DMS53 treated with DMSO at 0.1 percent for 48 hours (cell line): ENCODE data around the gene LCMT1.
"Not testable (repeated sequence)": the region's sequence is repeated elsewhere in the genome, so short reads cannot be mapped to it uniquely, and the experiment has no call there.

Source experiments
- DNase-seq: peaks from one replicate; lab custom pipeline; 2025; ENCODE audit not compliant: unreplicated experiment; lab: John Stamatoyannopoulos, UW

Gene LCMT1

GRCh38 chr16:25141648-25142047 lies 30.1 kb downstream of the LCMT1 start:
- no peak for DNase-seq

GRCh38 chr16:25143928-25144327 lies 32.4 kb downstream of the LCMT1 start:
- DNase-seq, result no peak

DNA sequence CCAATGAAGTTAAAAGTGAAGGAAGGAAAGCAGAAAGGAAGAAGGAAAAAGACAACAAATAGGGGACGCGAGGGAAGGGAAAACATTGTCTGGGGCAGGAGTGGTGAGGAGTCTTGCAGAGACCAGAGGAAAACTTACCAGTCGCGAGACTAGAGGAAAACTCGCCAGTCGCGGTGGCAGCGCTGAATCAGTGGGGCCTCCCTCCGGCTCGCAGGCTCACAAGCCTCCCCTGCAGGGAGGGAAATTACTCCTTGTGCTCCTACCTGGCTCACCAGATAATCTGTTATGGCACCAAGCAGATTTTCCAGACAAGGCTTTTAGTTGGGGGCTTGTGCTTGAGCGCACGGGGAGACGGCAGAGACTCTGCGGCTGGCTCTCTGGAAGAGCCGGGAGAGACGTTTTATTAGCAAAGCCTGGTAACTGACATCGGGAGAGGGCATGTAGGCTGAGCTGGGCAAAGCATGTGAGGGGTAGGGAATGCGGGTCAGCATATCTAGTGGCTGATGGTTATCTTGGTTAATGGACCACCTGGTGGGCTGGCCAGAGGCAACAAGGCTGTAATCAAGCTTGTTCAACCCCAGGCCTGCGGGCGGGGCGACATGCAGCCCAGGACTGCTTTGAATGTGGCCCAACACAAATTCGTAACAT lies 37.1 kb downstream of the LCMT1 start:
- no peak for DNase-seq

- no peak for DNase-seq
Measured at GRCh38 chr16:25151996-25152395, 40.5 kb downstream of the LCMT1 start.

DNA sequence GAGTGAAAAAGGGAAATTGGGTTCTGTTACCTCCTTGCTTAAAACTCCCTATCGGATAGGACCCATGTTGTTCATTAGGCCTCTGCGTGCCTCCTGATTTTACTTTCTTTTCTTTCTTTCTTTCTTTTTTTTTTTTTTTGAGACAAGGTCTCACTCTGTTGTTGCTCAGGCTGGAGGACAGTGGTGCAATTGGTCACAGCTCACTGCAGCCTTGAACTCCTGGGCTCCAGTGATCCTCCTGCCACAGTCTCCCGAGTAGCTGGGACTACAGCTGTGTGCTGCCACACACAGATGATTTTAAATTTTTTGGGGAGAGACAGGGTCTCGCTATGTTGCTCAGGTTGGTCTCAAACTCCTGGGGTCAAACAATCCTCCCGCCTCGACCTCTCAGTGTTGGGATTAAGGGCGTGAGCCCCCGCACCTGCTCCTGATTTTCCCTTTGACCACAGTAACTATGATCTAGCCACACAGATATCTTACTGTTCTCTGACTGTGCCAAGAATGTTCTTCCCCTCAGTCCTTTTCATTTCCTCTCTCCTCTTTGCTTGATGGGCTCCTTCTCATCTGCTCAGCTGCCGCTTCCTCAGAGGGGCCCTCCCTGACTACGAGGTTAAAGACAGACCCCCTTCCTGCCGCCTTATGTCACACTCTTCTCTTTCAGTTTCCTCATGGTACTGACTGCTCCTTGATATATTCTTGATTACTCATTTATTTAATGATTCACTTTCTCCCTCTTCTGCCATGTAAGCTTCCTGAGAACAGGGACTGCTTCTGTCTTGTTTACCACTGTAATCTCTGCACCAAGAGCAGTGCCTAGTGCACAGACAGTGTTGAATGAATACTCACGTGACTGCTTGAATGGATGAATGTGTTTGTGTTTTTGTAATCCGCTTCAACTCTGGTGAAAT lies 44.3 kb downstream of the LCMT1 start:
- no peak for DNase-seq

DNA sequence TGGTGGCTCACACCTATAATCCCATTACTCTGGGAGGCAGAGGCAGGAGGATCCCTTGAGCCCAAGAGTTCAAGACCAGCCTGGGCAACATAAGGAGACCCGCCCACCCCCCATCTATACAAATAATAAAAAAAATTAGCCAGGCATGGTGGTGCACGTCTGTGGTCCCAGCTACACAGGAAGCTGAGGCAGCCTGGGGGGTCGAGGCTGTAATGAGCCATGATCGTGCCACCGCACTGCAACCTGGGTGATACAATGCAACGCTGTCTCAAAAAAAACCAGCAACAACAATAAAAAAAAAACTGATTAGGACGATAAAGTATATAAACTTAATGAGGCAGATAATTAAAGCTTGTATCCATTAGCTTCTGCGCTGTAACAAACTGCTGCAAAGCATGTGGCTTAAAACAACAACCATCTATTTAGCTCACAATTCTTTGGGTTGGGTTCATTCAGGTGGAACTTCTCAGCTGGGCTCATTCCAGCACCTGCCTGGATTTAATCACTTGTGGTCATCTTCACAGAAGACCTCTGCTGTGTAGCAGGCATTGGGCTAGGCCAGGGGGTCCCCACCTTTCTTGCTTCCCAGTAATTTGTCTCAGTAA lies 45.8 kb downstream of the LCMT1 start:
- DNase-seq, result no peak

GRCh38 chr16:25158401-25158800 lies 46.9 kb downstream of the LCMT1 start:
- DNase-seq, result no peak

- DNase-seq, result no peak
Measured at GRCh38 chr16:25161753-25162367, 50.3 kb downstream of the LCMT1 start.

DNA sequence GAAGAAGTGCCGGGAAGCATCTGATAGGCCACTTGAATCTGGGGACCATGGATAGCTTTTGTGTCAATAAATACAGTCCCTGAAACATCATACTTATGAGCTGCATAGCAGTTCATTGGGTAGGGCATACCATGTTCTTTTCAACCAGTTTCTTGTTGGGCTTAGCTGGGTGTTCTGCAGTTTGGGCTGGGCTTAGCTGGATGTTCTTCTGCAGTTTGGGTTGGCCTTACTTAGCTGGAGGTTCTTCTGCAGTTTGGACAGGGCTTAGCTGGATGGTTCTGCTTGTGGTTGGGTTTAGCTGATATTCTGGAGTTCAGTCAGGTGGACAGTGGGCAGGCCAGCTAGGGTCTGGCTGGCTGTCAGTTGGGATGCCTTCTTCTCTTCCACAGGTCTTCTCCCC lies 52.1 kb downstream of the LCMT1 start:
- no peak for DNase-seq

DNA sequence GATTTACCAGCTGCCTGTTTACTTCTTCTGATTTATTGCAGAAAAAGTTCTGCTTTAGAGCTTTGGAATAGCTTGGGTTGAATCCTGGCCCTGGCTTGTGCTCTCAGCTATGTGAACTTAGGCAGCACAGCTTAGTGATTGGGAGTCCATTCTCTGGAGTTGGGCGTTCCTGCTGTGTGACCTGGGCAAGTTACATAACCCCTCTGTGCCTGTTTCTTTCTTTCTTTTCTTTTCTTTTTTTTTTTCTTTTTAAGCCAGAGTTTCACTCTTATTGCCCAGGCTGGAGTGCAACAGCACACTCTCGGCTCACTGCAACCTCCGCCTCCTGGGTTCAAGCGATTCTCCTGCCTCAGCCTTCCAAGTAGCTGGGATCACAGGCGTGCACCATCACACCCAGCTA lies 53.7 kb downstream of the LCMT1 start:
- no peak for DNase-seq

DNA sequence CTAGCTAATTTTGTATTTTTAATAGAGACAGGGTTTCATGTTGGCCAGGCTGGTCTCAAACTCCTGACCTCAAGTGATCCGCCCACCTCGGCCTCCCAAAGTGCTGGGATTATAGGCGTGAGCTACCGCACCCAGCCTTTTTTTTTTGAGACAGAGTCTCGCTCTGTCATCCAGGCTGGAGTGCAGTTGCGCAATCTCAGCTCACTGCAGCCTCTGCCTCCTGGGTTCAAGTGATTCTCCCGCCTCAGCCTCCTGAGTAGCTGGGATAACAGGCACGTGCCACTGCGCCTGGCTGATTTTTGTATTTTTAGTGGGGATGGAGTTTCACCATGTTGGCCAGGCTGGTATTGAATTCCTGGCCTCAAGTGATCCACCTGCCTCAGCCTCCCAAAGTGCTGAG lies 56.4 kb downstream of the LCMT1 start:
- not testable (repeated sequence) for DNase-seq

- no peak for DNase-seq
Measured at GRCh38 chr16:25171390-25171789, 59.8 kb downstream of the LCMT1 start.

GRCh38 chr16:25172831-25173230 lies 61.3 kb downstream of the LCMT1 start:
- no peak for DNase-seq

DNA sequence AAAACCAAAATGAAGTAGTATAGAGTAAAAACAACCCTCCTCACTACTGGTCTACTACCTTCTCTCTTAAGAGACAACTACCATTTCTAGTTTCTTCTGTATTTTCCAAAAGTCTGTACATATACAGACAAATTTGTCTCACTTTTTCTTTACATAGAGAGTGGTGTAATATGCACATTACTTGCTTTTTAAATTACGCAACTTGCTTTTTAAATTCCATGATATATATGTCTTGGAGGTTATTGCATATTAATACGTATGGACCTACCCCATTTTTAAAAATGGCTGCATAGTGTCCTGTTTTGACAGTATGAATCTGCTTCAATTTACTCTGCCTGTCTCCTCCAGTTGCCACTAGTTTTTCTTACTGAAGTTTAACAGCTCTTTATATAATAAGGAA lies 62.7 kb downstream of the LCMT1 start:
- no peak for DNase-seq

- no peak for DNase-seq
Measured at GRCh38 chr16:25176136-25176535, 64.6 kb downstream of the LCMT1 start.

DNA sequence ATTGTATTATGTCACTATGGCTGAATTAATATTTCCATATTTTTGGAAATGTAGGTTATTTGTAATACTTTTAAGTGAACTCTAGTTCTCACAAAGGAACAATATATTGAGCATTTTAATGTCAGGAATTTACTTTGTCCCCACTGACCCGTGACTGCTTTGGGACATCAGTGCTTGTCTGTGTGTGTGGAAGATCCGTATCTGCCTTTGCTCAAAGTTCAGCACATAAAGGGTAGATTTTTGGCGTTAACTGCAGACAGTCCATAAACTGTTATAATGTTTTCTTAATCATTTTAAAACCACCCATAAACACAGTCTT lies 65.9 kb downstream of the LCMT1 start:
- no peak for DNase-seq

DNA sequence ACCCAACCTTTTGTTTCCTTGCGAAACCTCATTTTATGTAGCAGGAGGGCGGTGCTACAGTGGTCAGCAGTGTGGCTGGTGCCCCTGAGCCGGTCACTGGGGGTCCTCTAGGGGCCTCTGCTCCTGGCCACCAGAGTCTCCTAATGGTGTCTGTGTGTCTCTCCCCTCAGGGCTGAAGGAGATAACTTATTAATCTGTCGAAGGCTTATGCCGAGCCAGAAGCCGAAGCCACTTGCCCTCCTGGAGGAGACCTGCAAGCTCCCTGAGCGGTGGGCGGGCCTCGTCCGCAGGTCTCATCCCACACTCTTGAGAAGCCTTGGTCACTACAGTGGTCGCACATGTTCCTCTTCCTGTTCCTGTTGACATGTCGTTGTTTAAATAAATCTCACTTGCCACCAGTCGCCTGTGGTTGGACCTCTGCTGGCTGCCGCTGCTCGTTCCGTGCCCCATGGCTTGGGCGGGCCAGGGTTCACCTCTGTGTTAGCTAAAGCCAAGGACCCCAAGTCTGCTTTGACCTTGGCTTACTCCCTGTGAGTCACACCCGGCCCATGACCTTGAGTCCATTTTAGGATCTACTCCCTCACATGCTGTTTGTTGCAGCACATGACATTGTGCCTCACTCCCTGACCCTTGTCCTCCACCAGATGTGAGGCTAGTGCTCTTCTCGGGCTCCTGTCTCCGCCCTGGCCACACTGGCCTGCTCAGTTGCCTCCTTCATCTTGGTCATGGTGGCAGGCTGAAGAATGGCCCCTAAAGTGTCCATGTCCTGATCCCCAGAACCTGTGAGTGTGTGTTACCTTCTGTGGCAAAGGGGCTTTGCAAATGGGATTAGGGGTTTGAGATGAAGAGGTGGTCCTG lies 66.5 kb downstream of the LCMT1 start:
- no peak for DNase-seq

DNA sequence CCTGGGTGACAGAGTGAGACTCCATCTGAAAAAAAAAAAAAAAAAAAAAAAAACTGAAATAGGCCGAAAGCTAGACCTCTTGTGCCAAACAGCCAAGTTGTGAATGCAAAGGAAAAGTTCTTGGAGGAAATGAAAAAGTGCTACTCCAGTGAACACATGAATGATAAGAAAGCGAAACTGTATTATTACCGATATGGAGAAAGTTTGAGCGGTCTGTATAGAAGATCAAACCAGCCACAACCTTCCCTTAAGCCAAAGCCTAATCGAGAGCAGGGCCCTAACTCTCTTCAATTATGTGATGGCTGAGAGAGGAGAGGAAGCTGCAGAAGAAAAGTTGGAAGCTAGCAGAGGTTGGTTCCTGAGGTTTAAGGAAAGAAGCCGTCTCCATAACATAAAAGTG lies 69.7 kb downstream of the LCMT1 start:
- DNase-seq, result not testable (repeated sequence)

GRCh38 chr16:25184771-25185170 lies 73.2 kb downstream of the LCMT1 start:
- no peak for DNase-seq

GRCh38 chr16:25187491-25187795 lies 75.9 kb downstream of the LCMT1 start:
- DNase-seq, result no peak

DNA sequence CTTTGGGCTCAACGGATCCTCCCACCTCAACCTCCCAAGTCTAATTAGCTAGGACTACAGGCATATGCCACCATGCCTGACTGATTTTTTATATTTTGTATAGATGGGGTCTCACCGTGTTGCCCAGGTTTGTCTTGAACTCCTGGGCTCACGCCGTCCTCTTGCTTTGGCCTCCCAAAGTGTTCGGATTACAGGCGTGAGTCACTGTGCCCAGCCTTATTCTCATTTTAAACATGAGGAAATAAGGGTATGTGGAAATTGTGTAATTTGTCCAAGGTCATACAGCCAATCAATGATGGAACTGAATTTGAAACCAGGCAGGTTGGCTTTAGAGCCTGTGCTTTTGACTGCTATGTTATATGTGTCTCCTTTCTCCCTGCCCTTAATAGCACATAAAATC lies 77.8 kb downstream of the LCMT1 start:
- DNase-seq, result no peak
